ENCODE results near the gene FAM20B. TPM values are rescaled to one million over a fixed set of nuclear protein-coding genes. Genes with fewer than 3 reads are reported as not detected.

Gene FAM20B
- total RNA-seq, 4 donors from 2014 or later = 19.7 to 43.7 (median 32.6) TPM

DNA sequence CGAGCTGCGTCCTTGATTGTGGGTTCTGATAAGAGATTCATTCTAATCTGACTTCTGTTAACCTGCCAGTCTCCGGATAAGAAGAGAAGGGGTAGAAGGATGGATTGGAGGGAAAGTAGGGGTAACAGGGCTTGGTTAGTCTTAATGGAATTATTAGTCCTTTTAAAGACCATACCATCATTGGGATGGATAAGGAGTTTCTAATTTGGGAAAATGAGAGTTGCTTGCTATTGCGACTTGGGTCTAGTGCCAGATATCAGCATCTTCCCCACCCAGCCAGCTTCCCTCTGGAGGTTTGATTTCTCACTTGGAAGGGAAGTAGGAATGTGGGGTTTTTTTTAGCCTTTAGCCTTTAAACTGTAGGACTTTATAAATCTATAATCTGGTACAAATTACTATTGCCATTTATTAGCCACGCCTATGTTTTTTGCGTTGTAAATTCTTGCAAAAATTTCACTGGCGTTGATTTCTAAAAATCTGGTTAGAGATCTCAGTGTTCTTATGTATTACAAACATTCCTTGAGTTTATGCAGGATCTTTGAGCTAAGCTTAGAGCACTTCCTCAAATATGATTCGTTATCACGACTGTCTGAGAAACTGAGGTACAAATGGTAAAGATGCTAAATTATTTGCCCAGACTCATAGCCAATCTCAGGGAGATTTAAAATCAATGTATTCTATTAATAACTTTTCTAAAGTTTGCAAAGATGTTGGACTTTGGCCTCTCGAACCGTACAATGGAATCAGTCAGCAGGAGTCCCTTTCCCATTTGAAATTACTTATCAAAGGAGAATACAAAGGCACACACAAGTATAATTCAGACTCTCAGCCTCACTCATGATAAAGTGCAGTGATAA lies 1.3 kb downstream of the FAM20B start:
- intact Hi-C loops (cut with DNase I; ENCODE audit: low total_unique reads) = loop anchor here (5.0 to 10.0 kb wide), 2 partner anchors 162 to 1580 kb away; no protein-coding TSS in a partner anchor
- peak overlapping the region; percentile 92 to 99 (median 98) for H3K27ac ChIP-seq
- ATAC-seq = no peak
- no peaks in the 10 kb centered on the region for H3K9me3 ChIP-seq
- peaks cover 46 to 58% of the 10 kb centered on the region in 2 donors for H3K4me1 ChIP-seq
- TF ChIP-seq, protein P1, sequence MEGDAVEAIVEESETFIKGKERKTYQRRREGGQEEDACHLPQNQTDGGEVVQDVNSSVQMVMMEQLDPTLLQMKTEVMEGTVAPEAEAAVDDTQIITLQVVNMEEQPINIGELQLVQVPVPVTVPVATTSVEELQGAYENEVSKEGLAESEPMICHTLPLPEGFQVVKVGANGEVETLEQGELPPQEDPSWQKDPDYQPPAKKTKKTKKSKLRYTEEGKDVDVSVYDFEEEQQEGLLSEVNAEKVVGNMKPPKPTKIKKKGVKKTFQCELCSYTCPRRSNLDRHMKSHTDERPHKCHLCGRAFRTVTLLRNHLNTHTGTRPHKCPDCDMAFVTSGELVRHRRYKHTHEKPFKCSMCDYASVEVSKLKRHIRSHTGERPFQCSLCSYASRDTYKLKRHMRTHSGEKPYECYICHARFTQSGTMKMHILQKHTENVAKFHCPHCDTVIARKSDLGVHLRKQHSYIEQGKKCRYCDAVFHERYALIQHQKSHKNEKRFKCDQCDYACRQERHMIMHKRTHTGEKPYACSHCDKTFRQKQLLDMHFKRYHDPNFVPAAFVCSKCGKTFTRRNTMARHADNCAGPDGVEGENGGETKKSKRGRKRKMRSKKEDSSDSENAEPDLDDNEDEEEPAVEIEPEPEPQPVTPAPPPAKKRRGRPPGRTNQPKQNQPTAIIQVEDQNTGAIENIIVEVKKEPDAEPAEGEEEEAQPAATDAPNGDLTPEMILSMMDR (IDR thresholded peaks at IDR 0.05 in 4 of 5, conservative IDR thresholded peaks at IDR 0.05 in 1 of 5) = no peak
- TF ChIP-seq POLR2A (IDR thresholded peaks at IDR 0.05) = no peak
- H3K4me3 ChIP-seq = peak overlapping the region; percentile 76 to 99 (median 89)
- DNase-seq = no peak
- no peaks in the 10 kb centered on the region for H3K27me3 ChIP-seq
- in situ Hi-C loops (cut with MboI; ENCODE audit: low sequenced_read_pairs in 4 of 4) = no loop called here
- no peaks in the 10 kb centered on the region for H3K36me3 ChIP-seq

DNA sequence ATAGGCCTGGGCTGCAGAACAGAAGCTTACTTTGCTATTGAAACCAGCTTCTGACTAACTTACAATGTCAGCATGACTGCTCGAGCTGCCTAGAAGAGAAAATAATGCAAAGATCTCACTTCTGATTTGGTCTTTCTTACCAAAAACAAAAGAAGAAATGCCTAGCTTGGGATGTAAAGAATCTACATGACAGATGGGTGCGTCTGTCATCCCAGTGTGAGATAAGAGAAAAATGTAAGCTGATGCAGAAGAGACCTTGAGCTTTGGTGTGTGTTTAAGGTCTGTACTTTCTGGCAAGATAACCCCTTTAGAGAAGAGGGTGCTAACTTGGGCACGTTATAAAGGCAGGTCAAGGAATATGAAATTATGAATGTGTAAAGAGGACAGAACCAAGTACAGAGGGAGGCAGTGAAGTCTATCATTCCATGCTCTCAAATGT lies 3.6 kb downstream of the FAM20B start:
- no peaks in the 10 kb centered on the region for H3K36me3 ChIP-seq
- DNase-seq = no peak
- TF ChIP-seq, protein P1 (IDR thresholded peaks at IDR 0.05 in 4 of 5, conservative IDR thresholded peaks at IDR 0.05 in 1 of 5) = no peak
- TF ChIP-seq POLR2A (IDR thresholded peaks at IDR 0.05) = no peak
- H3K4me1 ChIP-seq = peaks cover 69 to 74% of the 10 kb centered on the region in 2 donors
- no peaks in the 10 kb centered on the region for H3K27me3 ChIP-seq
- H3K27ac ChIP-seq = peak overlapping the region; percentile 32 to 99 (median 72)
- in situ Hi-C loops (cut with MboI; ENCODE audit: low sequenced_read_pairs in 4 of 4) (no loop called here), intact Hi-C loops (cut with DNase I; ENCODE audit: low total_unique reads) (loop anchor here (5.0 to 10.0 kb wide), 2 partner anchors 165 to 1582 kb away; no protein-coding TSS in a partner anchor)
- no peak overlapping the region for H3K4me3 ChIP-seq
- no peak for ATAC-seq
- H3K9me3 ChIP-seq = no peaks in the 10 kb centered on the region

DNA sequence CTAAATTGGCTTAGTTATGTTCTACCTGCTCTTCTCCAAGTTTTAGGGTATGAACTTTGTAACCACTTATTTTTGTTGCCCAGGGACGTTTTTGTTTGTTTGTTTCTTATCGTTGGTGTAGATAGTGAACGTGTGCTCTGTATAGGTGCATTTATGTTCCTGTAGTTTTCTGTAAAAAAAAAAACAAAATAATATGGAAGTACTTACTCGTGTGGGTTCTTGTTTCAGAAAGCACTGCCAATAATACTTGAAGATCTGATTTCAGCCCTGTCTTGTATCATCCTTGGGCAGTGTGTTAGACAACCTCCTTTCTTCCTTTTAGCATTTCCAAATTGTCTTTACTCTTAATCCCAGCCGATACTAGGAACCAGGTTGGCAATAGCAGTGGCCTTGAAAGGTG lies 4.4 kb downstream of the FAM20B start:
- intact Hi-C loops (cut with DNase I; ENCODE audit: low total_unique reads) = no loop called here
- Histone ChIP-seq H3K27me3 (no peaks in the 10 kb centered on the region), H3K36me3 (no peaks in the 10 kb centered on the region), H3K27ac (peak overlapping the region; percentile 32 to 99 (median 72)), H3K4me1 (peaks cover 77 to 80% of the 10 kb centered on the region in 2 donors), H3K4me3 (peak overlapping the region in 1 of 4 donors; percentile 1), H3K9me3 (no peaks in the 10 kb centered on the region)
- ATAC-seq (no peak), DNase-seq (no peak)
- in situ Hi-C loops (cut with MboI; ENCODE audit: low sequenced_read_pairs in 4 of 4) = no loop called here
- TF ChIP-seq, protein P1 (IDR thresholded peaks at IDR 0.05 in 4 of 5, conservative IDR thresholded peaks at IDR 0.05 in 1 of 5) = no peak
- no peak for TF ChIP-seq POLR2A (IDR thresholded peaks at IDR 0.05)

DNA sequence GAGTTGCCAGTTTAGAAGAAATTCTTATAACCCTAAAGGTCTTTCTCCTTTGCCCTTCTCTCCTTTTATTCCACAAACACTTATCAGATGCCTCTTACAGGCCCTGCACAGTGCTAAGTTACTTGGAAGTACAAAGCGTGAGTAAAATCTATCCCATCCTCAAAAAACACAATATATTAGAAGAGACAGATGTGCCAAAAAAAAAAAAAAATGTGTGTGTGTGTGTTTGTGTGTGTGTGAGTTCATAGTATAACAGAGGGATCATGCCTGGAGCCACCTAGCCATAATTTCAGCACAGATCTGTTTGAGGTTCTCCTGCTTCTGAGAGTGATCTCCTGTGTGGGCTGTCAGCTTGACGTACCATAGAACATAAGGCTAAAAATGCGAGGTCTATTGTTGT lies 5.0 kb downstream of the FAM20B start:
- intact Hi-C loops (cut with DNase I; ENCODE audit: low total_unique reads) (no loop called here), in situ Hi-C loops (cut with MboI; ENCODE audit: low sequenced_read_pairs in 4 of 4) (no loop called here)
- no peaks in the 10 kb centered on the region for H3K9me3 ChIP-seq
- no peaks in the 10 kb centered on the region for H3K36me3 ChIP-seq
- H3K4me3 ChIP-seq = peak overlapping the region in 1 of 4 donors; percentile 1
- no peak for DNase-seq
- peaks cover 79 to 81% of the 10 kb centered on the region in 2 donors for H3K4me1 ChIP-seq
- no peak for ATAC-seq
- TF ChIP-seq, protein P1 (IDR thresholded peaks at IDR 0.05 in 4 of 5, conservative IDR thresholded peaks at IDR 0.05 in 1 of 5) = no peak
- no peaks in the 10 kb centered on the region for H3K27me3 ChIP-seq
- peak overlapping the region; percentile 32 to 99 (median 72) for H3K27ac ChIP-seq

Data from gastrocnemius medialis (tissue), 4 donors.